IPS-18c (cell line): ENCODE measurements around the gene LARP6.

ENCODE experiments used
- H3K4me3 ChIP-seq: 2 replicates; pipeline ENCODE4 v1.7.0; 2013; ENCODE audit warnings: low read depth, mild to moderate bottlenecking, low read length, moderate library complexity; ENCODE audit not compliant: insufficient read depth
- H3K9me3 ChIP-seq: one replicate; pipeline ENCODE4 v1.6.1; 2013; ENCODE audit warnings: mild to moderate bottlenecking, low read length, moderate library complexity; ENCODE audit not compliant: control insufficient read depth, insufficient read depth

Gene LARP6

GRCh38 chr15:70835841-70836240 lies 18.1 kb downstream of the LARP6 start:
- no peak overlapping the region for H3K4me3 ChIP-seq
- H3K9me3 ChIP-seq: no peaks in the 10 kb centered on the region

GRCh38 chr15:70835415-70835814 lies 18.5 kb downstream of the LARP6 start:
- Histone ChIP-seq H3K9me3 (no peaks in the 10 kb centered on the region), H3K4me3 (no peak overlapping the region)

- Histone ChIP-seq H3K9me3 (no peaks in the 10 kb centered on the region), H3K4me3 (no peak overlapping the region)
Observed at GRCh38 chr15:70834999-70835398, 19.0 kb downstream of the LARP6 start.

- no peak overlapping the region for H3K4me3 ChIP-seq
- no peaks in the 10 kb centered on the region for H3K9me3 ChIP-seq
Observed at GRCh38 chr15:70833861-70834765, 19.8 kb downstream of the LARP6 start.

GRCh38 chr15:70833422-70833821 lies 20.5 kb downstream of the LARP6 start:
- H3K4me3 ChIP-seq: no peak overlapping the region

GRCh38 chr15:70832176-70832575 lies 21.8 kb downstream of the LARP6 start:
- Histone ChIP-seq H3K9me3 (no peaks in the 10 kb centered on the region), H3K4me3 (no peak overlapping the region)

More at GRCh38 chr15:70833422-70833821, 20.5 kb downstream of the LARP6 start:
- H3K9me3 ChIP-seq: no peaks in the 10 kb centered on the region

- H3K9me3 ChIP-seq: no peaks in the 10 kb centered on the region
- no peak overlapping the region for H3K4me3 ChIP-seq
Observed at GRCh38 chr15:70831094-70831911, 22.7 kb downstream of the LARP6 start.

GRCh38 chr15:70830615-70831014 lies 23.3 kb downstream of the LARP6 start:
- no peaks in the 10 kb centered on the region for H3K9me3 ChIP-seq
- H3K4me3 ChIP-seq: no peak overlapping the region

GRCh38 chr15:70829371-70830166 lies 24.4 kb downstream of the LARP6 start:
- Histone ChIP-seq H3K4me3 (no peak overlapping the region), H3K9me3 (no peaks in the 10 kb centered on the region)

GRCh38 chr15:70827721-70828120 lies 26.2 kb downstream of the LARP6 start:
- no peak overlapping the region for H3K4me3 ChIP-seq

GRCh38 chr15:70826634-70827033 lies 27.3 kb downstream of the LARP6 start:
- Histone ChIP-seq H3K9me3 (no peaks in the 10 kb centered on the region), H3K4me3 (no peak overlapping the region)

More at GRCh38 chr15:70827721-70828120, 26.2 kb downstream of the LARP6 start:
- H3K9me3 ChIP-seq: no peaks in the 10 kb centered on the region

- Histone ChIP-seq H3K9me3 (no peaks in the 10 kb centered on the region), H3K4me3 (no peak overlapping the region)
Observed at GRCh38 chr15:70825841-70826240, 28.1 kb downstream of the LARP6 start.

- no peaks in the 10 kb centered on the region for H3K9me3 ChIP-seq
- no peak overlapping the region for H3K4me3 ChIP-seq
Observed at GRCh38 chr15:70823196-70823595, 30.8 kb downstream of the LARP6 start.

- H3K4me3 ChIP-seq: no peak overlapping the region
- no peaks in the 10 kb centered on the region for H3K9me3 ChIP-seq
Observed at GRCh38 chr15:70820214-70820613, 33.7 kb downstream of the LARP6 start.

- Histone ChIP-seq H3K4me3 (no peak overlapping the region), H3K9me3 (no peaks in the 10 kb centered on the region)
Observed at GRCh38 chr15:70818580-70818979, 35.4 kb downstream of the LARP6 start.

GRCh38 chr15:70817266-70817665 lies 36.7 kb downstream of the LARP6 start:
- no peak overlapping the region for H3K4me3 ChIP-seq
- peaks cover 2% of the 10 kb centered on the region for H3K9me3 ChIP-seq

- Histone ChIP-seq H3K4me3 (no peak overlapping the region), H3K9me3 (peaks cover 2% of the 10 kb centered on the region)
Observed at GRCh38 chr15:70815604-70816003, 38.4 kb downstream of the LARP6 start.
